ENCODE measurements around the gene TNN. TPM values are rescaled to one million over a fixed set of nuclear protein-coding genes. Genes with fewer than 3 reads are reported as not detected.

The TNN gene
- total RNA-seq, 2 donors from 2014 or later = 0.05 to 0.97 TPM

GRCh38 chr1:175164751-175165150 lies 97.1 kb downstream of the TNN start:
- no peaks in the 10 kb centered on the region for H3K27me3 ChIP-seq (replicated peaks; ENCODE audit: insufficient read depth)
- TF ChIP-seq CTCF (IDR thresholded peaks at IDR 0.05) (no peak), POLR2AphosphoS5 (IDR thresholded peaks at IDR 0.05) (no peak), POLR2A (IDR thresholded peaks at IDR 0.05) (no peak)
- H3K4me1 ChIP-seq (replicated peaks) = no peaks in the 10 kb centered on the region
- WGBS = 82% methylated on average over 2 of the region's 2 CpGs
- H3K27ac ChIP-seq = no peak overlapping the region
- no peaks in the 10 kb centered on the region for H3K36me3 ChIP-seq
- H3K4me3 ChIP-seq = no peak overlapping the region
- intact Hi-C loops (cut with DNase I) = no loop called here
- no peak for DNase-seq (ENCODE audit: low spot score)
- H3K9me3 ChIP-seq = no peaks in the 10 kb centered on the region

DNA sequence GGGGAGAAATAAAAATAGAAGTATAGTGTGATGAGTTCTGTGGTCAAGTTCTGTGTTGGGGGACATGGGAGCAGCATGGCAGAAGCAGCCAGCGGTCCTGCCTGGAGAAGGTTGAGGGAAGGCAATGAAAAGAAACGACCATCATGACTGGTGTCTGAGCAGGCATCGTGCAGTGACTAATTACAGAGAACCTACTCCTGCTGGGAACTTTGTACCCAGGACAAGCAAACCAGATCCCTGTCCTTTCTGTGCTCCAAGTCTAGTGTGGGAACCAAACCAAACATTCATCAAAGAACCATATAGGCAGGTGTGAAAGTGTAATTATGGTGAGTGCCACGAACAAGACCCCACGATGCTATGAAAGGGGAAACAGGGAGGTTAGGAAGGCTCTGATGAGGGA lies 99.1 kb downstream of the TNN start:
- no peak for DNase-seq (ENCODE audit: low spot score)

GRCh38 chr1:175167861-175168260 lies 100.2 kb downstream of the TNN start:
- TF ChIP-seq CTCF (IDR thresholded peaks at IDR 0.05) (no peak), POLR2AphosphoS5 (IDR thresholded peaks at IDR 0.05) (no peak), POLR2A (IDR thresholded peaks at IDR 0.05) (no peak)
- Histone ChIP-seq H3K4me1 (replicated peaks) (no peaks in the 10 kb centered on the region), H3K36me3 (no peaks in the 10 kb centered on the region), H3K27me3 (replicated peaks; ENCODE audit: insufficient read depth) (no peaks in the 10 kb centered on the region), H3K4me3 (no peak overlapping the region), H3K27ac (no peak overlapping the region), H3K9me3 (no peaks in the 10 kb centered on the region)
- intact Hi-C loops (cut with DNase I) = no loop called here
- WGBS = 98% methylated on average over 2 of the region's 2 CpGs
- DNase-seq (ENCODE audit: low spot score) = no peak

More for the DNA sequence above, 99.1 kb downstream of the TNN start:
- WGBS = 83% methylated on average over 5 of the region's 5 CpGs
- no peak overlapping the region for H3K4me3 ChIP-seq
- no peaks in the 10 kb centered on the region for H3K9me3 ChIP-seq
- intact Hi-C loops (cut with DNase I) = no loop called here
- no peaks in the 10 kb centered on the region for H3K27me3 ChIP-seq (replicated peaks; ENCODE audit: insufficient read depth)
- H3K36me3 ChIP-seq = no peaks in the 10 kb centered on the region
- no peaks in the 10 kb centered on the region for H3K4me1 ChIP-seq (replicated peaks)
- no peak for TF ChIP-seq POLR2A (IDR thresholded peaks at IDR 0.05)
- H3K27ac ChIP-seq = no peak overlapping the region

DNA sequence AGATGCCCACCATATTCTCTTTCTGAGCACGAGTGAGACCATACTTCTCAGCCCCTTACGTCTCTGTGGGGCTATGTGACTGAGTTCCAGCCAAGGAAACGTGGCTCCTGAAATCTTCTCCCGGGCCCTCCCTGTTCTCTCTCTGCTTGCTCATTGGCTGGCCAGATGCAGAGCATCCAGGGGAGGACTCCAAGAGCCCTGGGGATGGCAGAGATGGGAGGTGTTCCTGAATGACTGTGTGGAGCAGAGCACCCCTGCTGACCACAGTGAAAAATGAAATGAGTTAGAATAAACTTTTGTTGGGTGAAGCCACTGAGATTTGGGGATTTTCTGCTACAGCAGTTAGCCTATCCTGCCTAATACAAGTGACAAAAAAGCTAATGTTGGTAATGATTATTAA lies 101.1 kb downstream of the TNN start:
- Histone ChIP-seq H3K36me3 (no peaks in the 10 kb centered on the region), H3K9me3 (no peaks in the 10 kb centered on the region), H3K27me3 (replicated peaks; ENCODE audit: insufficient read depth) (no peaks in the 10 kb centered on the region), H3K27ac (no peak overlapping the region), H3K4me1 (replicated peaks) (no peaks in the 10 kb centered on the region), H3K4me3 (no peak overlapping the region)
- intact Hi-C loops (cut with DNase I) = no loop called here
- WGBS = 97% methylated on average over 4 of the region's 4 CpGs
- DNase-seq (ENCODE audit: low spot score) = no peak
- TF ChIP-seq POLR2A (IDR thresholded peaks at IDR 0.05) (no peak), CTCF (IDR thresholded peaks at IDR 0.05) (no peak), POLR2AphosphoS5 (IDR thresholded peaks at IDR 0.05) (no peak)

- Histone ChIP-seq H3K27me3 (replicated peaks; ENCODE audit: insufficient read depth) (no peaks in the 10 kb centered on the region), H3K36me3 (no peaks in the 10 kb centered on the region), H3K27ac (no peak overlapping the region), H3K4me3 (no peak overlapping the region), H3K9me3 (no peaks in the 10 kb centered on the region), H3K4me1 (replicated peaks) (no peaks in the 10 kb centered on the region)
- intact Hi-C loops (cut with DNase I) = no loop called here
- WGBS = 59% methylated on average over 6 of the region's 6 CpGs
- TF ChIP-seq POLR2AphosphoS5 (IDR thresholded peaks at IDR 0.05) = peak; percentile 47
- no peak for TF ChIP-seq CTCF (IDR thresholded peaks at IDR 0.05)
- DNase-seq (ENCODE audit: low spot score) = no peak
Measured at GRCh38 chr1:175169286-175170018, 101.8 kb downstream of the TNN start.
